GM20000 (cell line): ENCODE measurements around the gene SLC25A45.
"Not testable (repeated sequence)": the region's sequence is repeated elsewhere in the genome, so short reads cannot be mapped to it uniquely, and the experiment has no call there.

Experiments used
- DNase-seq: peaks from one replicate; pipeline ENCODE4 v3.0.0; 2012; ENCODE audit warnings: low spot score
- TF ChIP-seq, protein P1 (sequence below): IDR thresholded peaks from 2 replicates; pipeline ENCODE4 v1.5.1; 2012; ENCODE audit warnings: mild to moderate bottlenecking, control low read depth; ENCODE audit errors: extremely low read depth, missing control alignments

Gene SLC25A45

DNA sequence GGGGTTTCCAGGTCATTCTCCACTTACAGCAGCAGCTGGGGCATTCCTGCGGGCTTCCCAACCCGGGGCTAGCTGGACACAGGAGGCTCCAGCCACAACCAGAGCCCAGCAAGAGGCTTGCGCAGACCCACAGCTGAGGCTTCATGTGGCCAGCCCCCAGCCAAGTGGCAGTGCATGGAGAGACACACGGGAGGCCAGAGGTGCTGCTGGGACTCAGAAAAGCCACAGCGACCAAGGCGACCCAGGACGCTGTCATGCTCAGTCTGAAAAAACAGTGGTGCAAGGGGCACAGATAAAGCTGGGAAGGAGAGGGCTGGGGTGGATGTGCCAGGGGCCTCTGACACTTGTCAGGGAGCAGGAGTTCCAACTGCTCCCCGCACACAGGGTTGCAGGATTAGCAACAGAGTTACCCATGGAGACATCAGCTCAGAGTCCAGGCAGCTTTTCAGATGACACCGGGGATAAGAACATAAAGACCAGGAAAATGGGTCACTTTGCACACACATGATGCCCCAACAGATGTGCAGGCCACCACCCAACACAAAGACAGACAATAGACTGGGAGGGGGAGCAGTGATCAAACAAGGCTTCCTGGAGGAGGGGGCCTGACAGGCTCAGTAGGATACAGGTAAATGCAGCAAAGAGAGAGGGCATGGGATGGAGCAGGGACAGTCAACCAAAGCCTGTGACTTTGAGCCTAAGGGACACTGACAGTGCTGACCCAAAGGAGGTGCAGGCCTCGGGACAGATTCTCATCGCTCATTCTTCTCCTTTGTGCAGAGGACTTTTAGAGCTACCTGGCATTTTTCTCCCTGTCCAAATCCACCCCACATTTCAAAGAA lies 33.3 kb upstream of the SLC25A45 start:
- DNase-seq = peak; percentile 21
- TF ChIP-seq, protein P1, sequence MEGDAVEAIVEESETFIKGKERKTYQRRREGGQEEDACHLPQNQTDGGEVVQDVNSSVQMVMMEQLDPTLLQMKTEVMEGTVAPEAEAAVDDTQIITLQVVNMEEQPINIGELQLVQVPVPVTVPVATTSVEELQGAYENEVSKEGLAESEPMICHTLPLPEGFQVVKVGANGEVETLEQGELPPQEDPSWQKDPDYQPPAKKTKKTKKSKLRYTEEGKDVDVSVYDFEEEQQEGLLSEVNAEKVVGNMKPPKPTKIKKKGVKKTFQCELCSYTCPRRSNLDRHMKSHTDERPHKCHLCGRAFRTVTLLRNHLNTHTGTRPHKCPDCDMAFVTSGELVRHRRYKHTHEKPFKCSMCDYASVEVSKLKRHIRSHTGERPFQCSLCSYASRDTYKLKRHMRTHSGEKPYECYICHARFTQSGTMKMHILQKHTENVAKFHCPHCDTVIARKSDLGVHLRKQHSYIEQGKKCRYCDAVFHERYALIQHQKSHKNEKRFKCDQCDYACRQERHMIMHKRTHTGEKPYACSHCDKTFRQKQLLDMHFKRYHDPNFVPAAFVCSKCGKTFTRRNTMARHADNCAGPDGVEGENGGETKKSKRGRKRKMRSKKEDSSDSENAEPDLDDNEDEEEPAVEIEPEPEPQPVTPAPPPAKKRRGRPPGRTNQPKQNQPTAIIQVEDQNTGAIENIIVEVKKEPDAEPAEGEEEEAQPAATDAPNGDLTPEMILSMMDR = no peak

DNA sequence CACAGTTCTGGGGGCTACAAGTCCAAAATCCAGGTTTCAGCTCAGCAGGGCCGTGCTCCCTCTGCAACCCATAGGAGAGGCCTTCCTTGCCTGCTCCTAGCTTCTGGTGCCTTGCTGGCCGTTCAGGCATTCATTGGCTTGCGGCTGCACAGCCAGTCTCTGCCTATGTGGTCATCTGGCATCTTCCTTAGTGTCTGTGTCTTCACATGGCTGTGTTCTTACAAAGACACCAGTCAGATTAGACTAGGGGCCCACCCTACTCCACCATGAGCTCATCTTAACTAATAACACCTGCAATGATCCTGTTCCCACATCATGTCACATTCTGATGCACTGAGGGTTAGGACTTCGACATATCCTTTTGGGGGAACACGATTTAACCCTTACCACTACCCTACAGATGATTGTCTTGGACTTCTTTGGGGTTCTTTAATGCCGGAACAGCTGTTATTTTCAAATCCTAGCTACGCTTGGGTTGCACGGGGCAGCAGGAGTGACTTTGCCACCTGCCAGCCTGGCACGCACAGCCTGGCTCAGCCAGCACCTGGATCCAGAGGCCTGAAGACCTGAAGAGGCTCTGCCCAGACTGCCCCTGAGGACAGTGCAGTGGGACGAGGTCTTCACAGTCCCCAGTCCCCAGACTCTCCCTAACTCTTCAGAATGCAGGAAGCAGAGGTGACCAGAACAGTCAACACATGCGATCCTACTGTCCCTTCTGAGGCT lies 32.5 kb upstream of the SLC25A45 start:
- peak; percentile 12 for DNase-seq
- TF ChIP-seq, protein P1 = no peak

DNA sequence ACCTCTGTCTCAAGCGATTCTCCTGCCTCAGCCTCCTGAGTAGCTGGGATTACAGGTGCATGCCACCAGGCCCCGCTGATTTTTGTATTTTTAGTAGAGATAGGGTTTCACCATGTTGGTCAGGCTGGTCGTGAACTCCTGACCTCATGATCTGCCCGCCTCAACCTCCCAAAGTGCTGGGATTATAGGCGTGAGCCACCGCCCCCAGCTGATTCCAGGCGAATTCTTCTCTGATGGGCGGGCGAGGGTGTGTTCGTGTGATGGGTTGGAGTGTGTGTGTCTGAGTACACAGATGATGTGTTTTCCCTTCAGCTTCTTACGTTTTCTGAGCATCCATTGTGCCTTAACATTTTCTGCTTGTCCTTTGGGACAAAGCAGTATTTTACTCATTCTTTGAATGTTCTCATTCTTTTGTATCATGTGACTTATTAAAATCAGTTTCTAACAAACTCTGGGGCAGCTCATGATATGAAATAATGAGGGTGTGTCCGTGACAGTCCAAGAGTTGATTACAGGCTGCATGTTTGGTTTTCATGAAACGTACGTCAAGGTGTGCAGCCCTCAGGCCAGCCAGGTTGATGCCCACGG lies 30.7 kb upstream of the SLC25A45 start:
- not testable (repeated sequence) for DNase-seq

DNA sequence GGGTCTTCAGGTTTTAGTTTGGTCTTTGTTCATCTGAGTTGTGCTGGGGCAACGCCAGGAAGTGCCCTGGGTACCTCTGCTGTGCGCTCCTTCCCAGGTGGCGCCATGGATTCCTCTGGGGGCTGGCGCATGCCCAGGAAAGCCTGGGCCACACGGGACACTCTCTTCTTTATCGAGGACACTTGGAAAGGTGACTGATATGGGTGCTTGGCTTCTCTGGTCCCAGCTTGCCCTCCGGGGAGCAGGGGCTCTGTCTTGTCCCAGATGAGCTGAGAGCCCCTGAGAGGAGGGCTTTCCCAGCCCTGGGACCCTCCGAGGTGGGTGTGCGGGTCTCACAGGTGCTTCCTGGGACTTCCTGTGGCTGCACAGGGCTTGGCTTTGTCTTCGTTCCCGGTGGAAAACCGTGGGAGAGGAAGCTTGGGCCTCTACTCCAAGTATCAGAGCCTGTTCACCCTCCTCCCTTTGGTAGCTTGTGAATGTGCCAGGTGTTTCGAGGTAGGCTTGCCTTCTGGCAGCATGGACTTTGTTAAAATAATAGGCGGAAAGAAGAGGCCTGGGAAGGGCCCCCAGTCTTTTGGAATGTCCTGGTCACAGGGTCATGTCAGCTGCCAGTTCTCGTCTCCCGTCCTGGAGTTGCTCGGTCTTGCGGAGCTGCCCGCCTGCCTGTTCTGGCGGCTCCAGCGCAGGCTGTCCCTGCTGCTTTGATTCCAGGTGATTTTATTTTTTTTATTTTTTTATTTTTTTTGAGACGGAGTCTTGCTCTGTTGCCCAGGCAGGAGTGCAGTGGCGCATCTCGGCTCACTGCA lies 30.0 kb upstream of the SLC25A45 start:
- TF ChIP-seq, protein P1 = no peak
- no peak for DNase-seq

DNA sequence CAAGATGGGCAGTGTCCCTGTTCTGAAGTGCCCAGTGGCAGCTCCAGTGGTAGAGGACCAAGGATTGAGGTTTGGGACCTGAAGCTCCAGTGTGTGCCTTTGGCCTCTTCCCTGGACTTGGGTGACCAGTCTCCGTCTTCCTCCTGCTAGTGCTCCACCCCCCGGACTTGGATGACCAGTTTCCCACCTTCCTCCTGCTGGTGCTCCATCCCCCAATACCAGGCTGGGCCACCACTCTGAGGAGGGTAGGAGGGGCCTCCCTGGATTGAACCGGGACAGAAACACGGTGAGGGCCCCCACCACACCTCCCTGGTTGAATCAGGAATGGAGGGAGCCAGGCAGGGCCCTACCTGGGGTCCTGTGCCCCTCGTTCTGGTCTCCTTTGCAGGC lies 29.2 kb upstream of the SLC25A45 start:
- TF ChIP-seq, protein P1 = no peak
- DNase-seq = no peak

DNA sequence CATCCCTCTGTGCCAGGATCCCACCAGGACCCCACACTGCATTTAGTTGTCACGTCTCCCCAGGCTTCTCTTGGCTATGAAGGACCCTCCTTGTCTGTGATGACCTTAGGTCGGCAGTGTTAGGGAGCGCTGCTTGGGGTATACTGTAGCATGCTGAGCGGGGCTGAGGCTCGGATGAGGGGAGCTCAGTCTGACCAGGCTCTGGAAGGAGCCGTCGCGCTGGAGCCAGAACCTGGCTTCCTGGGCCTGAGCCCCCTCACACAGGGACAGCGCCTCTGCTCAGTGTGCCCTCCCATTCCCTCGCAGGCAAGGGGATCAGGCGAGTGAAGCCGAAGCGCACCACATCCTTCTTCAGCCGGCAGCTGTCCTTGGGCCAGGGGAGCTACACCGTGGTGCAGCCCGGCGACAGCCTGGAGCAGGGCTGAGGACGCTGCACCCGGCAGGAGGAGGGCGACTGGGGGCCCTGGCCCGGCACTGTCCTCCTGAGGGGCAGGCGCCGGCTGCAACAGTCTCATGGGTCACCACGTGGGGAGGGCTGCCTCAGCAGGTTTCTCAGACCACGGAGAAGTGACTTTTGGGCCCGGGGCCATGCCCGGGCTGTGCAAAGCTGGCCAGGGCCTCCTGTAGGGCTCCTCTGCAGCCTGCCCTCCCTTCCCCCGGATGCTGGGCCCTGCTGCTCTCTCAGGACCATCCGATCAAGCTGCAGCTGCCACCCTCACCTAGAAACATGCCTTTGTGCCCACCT lies 28.7 kb upstream of the SLC25A45 start:
- TF ChIP-seq, protein P1 = no peak
- DNase-seq = no peak
